Mesothelial cell of epicardium (in vitro differentiated cells): ENCODE measurements around the gene SLC8A1. TPM values are rescaled to one million over a fixed set of nuclear protein-coding genes. Genes with fewer than 3 reads are reported as not detected.

Experiments
- DNase-seq, 2 experiments: peaks; one replicate each; pipeline ENCODE4 v3.0.0; 2021; ENCODE audit warnings: low spot score in 2 of 2; ENCODE audit not compliant: unreplicated experiment in 2 of 2
- H3K27ac Mint-ChIP-seq: 2 replicates; pipeline ENCODE4 v1.8.0; 2021; ENCODE audit warnings: mixed read lengths
- H3K27me3 Mint-ChIP-seq: 2 replicates; pipeline ENCODE4 v1.8.0; 2021; ENCODE audit warnings: low read depth, mixed read lengths
- H3K36me3 Mint-ChIP-seq: 2 replicates; pipeline ENCODE4 v1.8.0; 2021; ENCODE audit warnings: mixed read lengths
- H3K4me1 Mint-ChIP-seq: 2 replicates; pipeline ENCODE4 v1.8.0; 2021; ENCODE audit warnings: mixed read lengths
- H3K4me3 Mint-ChIP-seq: 2 replicates; pipeline ENCODE4 v1.8.0; 2021; ENCODE audit warnings: mild to moderate bottlenecking, moderate library complexity, mixed read lengths
- H3K9me3 Mint-ChIP-seq: 2 replicates; pipeline ENCODE4 v1.8.0; 2021; ENCODE audit warnings: mixed read lengths
- CTCF ChIP-seq: fragments of 200-600 bp; sonication (generic); IDR thresholded peaks from one replicate; pipeline ENCODE4 v1.5.0; 2021; ENCODE audit warnings: antibody characterized with exemption; ENCODE audit not compliant: unreplicated experiment
- total RNA-seq: library from RNA; stranded (reverse); gene quantifications from 3 replicates; pipeline ENCODE4 v1.2.1, GENCODE V29; 2021

The SLC8A1 gene
- total RNA-seq, 1 donor from 2014 or later = 29.6 TPM

- Mint-ChIP-seq H3K27ac (peak overlapping the region; percentile 81), H3K9me3 (no peaks in the 10 kb centered on the region), H3K27me3 (no peaks in the 10 kb centered on the region), H3K4me1 (peaks cover 41% of the 10 kb centered on the region), H3K36me3 (no peaks in the 10 kb centered on the region), H3K4me3 (no peak overlapping the region)
- no peak for DNase-seq
- TF ChIP-seq CTCF = no peak
These were observed 103.9 kb downstream of the SLC8A1 start for GRCh38 chr2:40348038-40348437.

DNA sequence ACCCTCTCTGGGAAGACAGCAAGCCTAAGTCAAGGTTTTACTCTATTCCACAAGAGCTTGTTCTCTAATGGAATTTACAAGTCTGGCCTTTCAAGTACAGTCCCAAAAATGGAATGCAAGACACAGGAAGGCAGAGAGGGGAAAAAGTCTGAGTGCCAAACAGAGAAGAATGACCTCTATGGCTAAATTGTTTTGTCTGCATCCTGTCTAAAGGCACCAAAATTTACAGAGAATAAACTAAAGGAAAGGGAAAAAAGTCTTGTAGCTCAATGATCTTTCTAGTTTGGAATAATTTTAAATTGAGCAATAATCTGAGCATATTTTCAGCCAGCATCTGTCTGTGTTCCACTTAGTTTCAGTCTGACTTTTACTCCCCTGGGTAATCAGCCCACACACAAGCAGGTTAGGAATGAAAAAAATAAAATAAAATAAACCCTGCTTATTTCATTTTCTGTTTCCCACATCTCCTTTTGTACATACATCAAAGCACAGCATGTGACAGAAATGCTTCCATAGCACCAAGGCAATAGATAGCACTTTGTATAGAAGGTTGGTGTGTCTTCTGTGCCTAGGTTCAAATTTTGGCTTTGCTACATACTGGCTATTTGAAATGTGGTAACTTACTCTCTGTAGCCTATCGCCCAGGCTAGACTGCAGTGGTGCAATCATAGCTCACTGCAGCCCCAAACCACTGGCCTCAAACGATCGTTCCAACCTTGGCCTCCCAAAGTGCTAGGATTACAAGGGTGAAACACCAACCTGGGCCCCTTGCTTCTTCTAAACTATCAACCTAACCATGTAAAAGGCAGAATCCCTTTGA lies 105.1 kb downstream of the SLC8A1 start:
- Mint-ChIP-seq H3K4me1 (peaks cover 39% of the 10 kb centered on the region), H3K27ac (peak overlapping the region; percentile 73), H3K4me3 (no peak overlapping the region), H3K27me3 (no peaks in the 10 kb centered on the region), H3K9me3 (no peaks in the 10 kb centered on the region), H3K36me3 (no peaks in the 10 kb centered on the region)
- no peak for TF ChIP-seq CTCF
- DNase-seq = no peak

DNA sequence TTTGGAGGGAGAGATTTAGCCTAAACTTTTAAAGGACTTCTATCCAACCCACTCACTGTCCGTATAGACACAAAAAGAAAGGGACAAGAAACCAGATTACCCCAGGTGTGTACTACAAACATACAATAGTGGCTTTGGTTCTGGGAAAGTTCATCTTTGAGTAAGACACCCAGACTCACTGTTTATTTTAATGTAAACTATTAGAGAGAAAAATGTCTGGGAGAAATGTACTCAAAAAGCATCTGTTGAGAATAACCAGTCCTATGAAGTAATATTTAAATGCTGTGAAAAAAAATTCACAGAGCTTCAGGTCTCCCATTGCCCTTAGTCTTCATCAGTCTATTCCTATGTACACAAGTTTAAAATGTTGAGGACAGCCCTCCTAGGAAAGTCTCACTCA lies 107.5 kb downstream of the SLC8A1 start:
- Mint-ChIP-seq H3K27ac (no peak overlapping the region), H3K27me3 (no peaks in the 10 kb centered on the region), H3K9me3 (no peaks in the 10 kb centered on the region), H3K36me3 (no peaks in the 10 kb centered on the region), H3K4me1 (peaks cover 44% of the 10 kb centered on the region), H3K4me3 (no peak overlapping the region)
- no peak for DNase-seq
- no peak for TF ChIP-seq CTCF

GRCh38 chr2:40343902-40344301 lies 108.0 kb downstream of the SLC8A1 start:
- Mint-ChIP-seq H3K27ac (no peak overlapping the region), H3K4me1 (peaks cover 44% of the 10 kb centered on the region), H3K36me3 (no peaks in the 10 kb centered on the region), H3K9me3 (no peaks in the 10 kb centered on the region), H3K4me3 (no peak overlapping the region), H3K27me3 (no peaks in the 10 kb centered on the region)
- no peak for DNase-seq
- TF ChIP-seq CTCF = no peak

DNA sequence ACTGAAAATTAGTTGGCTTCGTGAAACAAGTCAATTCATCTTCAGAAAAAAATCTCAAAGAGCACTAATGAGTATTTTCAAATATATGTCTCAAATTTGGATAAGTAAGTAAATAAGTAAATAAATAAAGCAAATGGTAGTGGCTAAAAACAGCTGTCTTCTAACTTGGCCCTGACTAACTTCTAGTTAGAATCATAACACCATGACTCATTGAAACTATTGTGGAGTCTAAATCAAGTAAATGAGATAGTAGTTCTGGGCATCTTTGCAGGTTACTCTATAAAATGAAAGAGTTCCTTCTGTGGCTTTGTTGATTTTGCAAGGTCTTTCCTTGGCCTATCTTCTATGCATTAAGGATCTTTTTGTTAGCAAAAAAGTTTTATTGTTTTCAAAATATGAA lies 110.7 kb downstream of the SLC8A1 start:
- no peak for TF ChIP-seq CTCF
- DNase-seq = no peak
- peaks cover 26% of the 10 kb centered on the region for H3K4me1 Mint-ChIP-seq
- H3K4me3 Mint-ChIP-seq = no peak overlapping the region
- no peak overlapping the region for H3K27ac Mint-ChIP-seq
- no peaks in the 10 kb centered on the region for H3K27me3 Mint-ChIP-seq
- H3K36me3 Mint-ChIP-seq = no peaks in the 10 kb centered on the region
- H3K9me3 Mint-ChIP-seq = no peaks in the 10 kb centered on the region
